ENCODE results near the gene CROT. TPM values are rescaled to one million over a fixed set of nuclear protein-coding genes. Genes with fewer than 3 reads are reported as not detected.

The CROT gene
- total RNA-seq, 2 donors from 2014 or later = 5.6 to 6.1 TPM

- no peak overlapping the region for H3K27ac ChIP-seq
- peaks cover 8% of the 10 kb centered on the region for H3K36me3 ChIP-seq
- TF ChIP-seq CTCF (IDR thresholded peaks at IDR 0.05) = no peak
- H3K27me3 ChIP-seq = no peaks in the 10 kb centered on the region
- DNase-seq (ENCODE audit: low spot score) = no peak
- H3K4me3 ChIP-seq = no peak overlapping the region
- no peaks in the 10 kb centered on the region for H3K4me1 ChIP-seq
- H3K9me3 ChIP-seq = no peaks in the 10 kb centered on the region
Measured at GRCh38 chr7:87363342-87363741, 17.9 kb downstream of the CROT start.

GRCh38 chr7:87364246-87364645 lies 18.8 kb downstream of the CROT start:
- no peak for TF ChIP-seq CTCF (IDR thresholded peaks at IDR 0.05)
- no peaks in the 10 kb centered on the region for H3K4me1 ChIP-seq
- no peaks in the 10 kb centered on the region for H3K27me3 ChIP-seq
- no peak overlapping the region for H3K4me3 ChIP-seq
- H3K27ac ChIP-seq = no peak overlapping the region
- no peaks in the 10 kb centered on the region for H3K9me3 ChIP-seq
- peaks cover 9% of the 10 kb centered on the region for H3K36me3 ChIP-seq
- no peak for DNase-seq (ENCODE audit: low spot score)

- peaks cover 9% of the 10 kb centered on the region for H3K36me3 ChIP-seq
- H3K4me1 ChIP-seq = no peaks in the 10 kb centered on the region
- H3K4me3 ChIP-seq = no peak overlapping the region
- no peaks in the 10 kb centered on the region for H3K9me3 ChIP-seq
- H3K27me3 ChIP-seq = no peaks in the 10 kb centered on the region
- no peak for TF ChIP-seq CTCF (IDR thresholded peaks at IDR 0.05)
- H3K27ac ChIP-seq = no peak overlapping the region
- DNase-seq (ENCODE audit: low spot score) = no peak
Measured at GRCh38 chr7:87369216-87369615, 23.8 kb downstream of the CROT start.

GRCh38 chr7:87370660-87371180 lies 25.3 kb downstream of the CROT start:
- Histone ChIP-seq H3K27me3 (no peaks in the 10 kb centered on the region), H3K36me3 (peaks cover 9% of the 10 kb centered on the region), H3K9me3 (no peaks in the 10 kb centered on the region), H3K4me3 (no peak overlapping the region), H3K4me1 (no peaks in the 10 kb centered on the region), H3K27ac (no peak overlapping the region)
- no peak for DNase-seq (ENCODE audit: low spot score)
- no peak for TF ChIP-seq CTCF (IDR thresholded peaks at IDR 0.05)

GRCh38 chr7:87375662-87376435 lies 30.4 kb downstream of the CROT start:
- Histone ChIP-seq H3K36me3 (no peaks in the 10 kb centered on the region), H3K4me1 (no peaks in the 10 kb centered on the region), H3K9me3 (no peaks in the 10 kb centered on the region), H3K4me3 (no peak overlapping the region), H3K27ac (no peak overlapping the region), H3K27me3 (no peaks in the 10 kb centered on the region)
- DNase-seq (ENCODE audit: low spot score) = no peak
- no peak for TF ChIP-seq CTCF (IDR thresholded peaks at IDR 0.05)

All from right atrium auricular region (tissue), 2 donors.